ENCODE data around the gene CPPED1.

Gene CPPED1

DNA sequence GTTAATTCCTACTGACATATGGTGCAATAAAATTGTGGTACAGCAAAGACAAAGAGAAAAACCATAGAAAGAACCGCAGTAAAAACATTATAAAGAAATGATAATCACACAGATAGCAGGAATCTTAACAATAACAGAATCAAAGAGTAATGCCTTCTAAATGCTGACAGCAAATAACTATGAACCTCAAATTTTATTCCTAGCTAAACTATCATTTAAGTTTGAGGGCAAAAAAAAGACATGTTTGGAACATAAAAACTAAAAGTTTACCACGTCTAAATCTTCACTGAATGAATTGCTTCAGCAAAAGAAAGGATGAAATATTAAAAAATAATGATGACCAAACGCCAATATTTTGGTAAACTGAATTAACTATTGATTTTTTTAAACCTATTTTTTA lies 135.8 kb downstream of the CPPED1 start:
- H3K4me1 ChIP-seq (ENCODE audit: control insufficient read depth, insufficient read depth, low read length, poor library complexity, severe bottlenecking) = no peaks in the 10 kb centered on the region
- H3K27ac ChIP-seq (ENCODE audit: insufficient read depth, low read length, poor library complexity, severe bottlenecking) = no peak overlapping the region
- no peak overlapping the region for H3K4me3 ChIP-seq (ENCODE audit: insufficient read depth, low read depth, low read length, poor library complexity, severe bottlenecking)
- H3K36me3 ChIP-seq (ENCODE audit: control insufficient read depth, insufficient read depth, low read length) = peaks cover 5% of the 10 kb centered on the region
- no peaks in the 10 kb centered on the region for H3K27me3 ChIP-seq (replicated peaks; ENCODE audit: control insufficient read depth, insufficient read depth, low read length, poor library complexity, severe bottlenecking)
- DNase-seq = no peak
- peaks cover 4% of the 10 kb centered on the region for H3K9me3 ChIP-seq (ENCODE audit: control insufficient read depth, low read length)

DNA sequence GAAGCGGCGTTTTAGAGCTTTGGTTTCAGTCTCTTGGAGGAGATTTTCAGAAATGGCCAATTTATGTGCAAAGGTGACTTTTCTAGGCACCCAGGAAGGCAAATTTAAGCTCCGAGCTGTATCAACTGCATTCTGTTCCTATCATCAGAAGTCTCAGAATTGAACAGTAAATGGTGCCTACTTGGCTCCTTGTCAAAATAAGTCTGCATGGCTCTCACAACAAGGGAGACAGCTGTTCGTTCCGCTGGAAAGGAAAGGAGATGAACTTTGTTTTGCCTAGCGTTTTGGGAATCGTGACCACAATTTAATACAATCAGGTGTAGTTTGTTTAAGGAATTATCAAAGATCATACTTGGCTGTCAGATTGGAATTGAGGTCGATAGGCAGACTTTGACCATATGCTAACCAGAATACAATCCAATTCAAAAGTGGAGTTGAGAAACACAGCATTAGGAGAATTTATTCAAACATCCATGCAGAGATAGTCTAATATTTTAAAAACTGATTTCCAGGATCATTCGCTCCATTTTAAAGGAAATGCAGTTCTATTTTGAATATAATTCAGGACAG lies 139.4 kb downstream of the CPPED1 start:
- Histone ChIP-seq H3K4me1 (ENCODE audit: control insufficient read depth, insufficient read depth, low read length, poor library complexity, severe bottlenecking) (no peaks in the 10 kb centered on the region), H3K27ac (ENCODE audit: insufficient read depth, low read length, poor library complexity, severe bottlenecking) (no peak overlapping the region), H3K9me3 (ENCODE audit: control insufficient read depth, low read length) (peaks cover 4% of the 10 kb centered on the region), H3K4me3 (ENCODE audit: insufficient read depth, low read depth, low read length, poor library complexity, severe bottlenecking) (no peak overlapping the region), H3K36me3 (ENCODE audit: control insufficient read depth, insufficient read depth, low read length) (peaks cover 5% of the 10 kb centered on the region), H3K27me3 (replicated peaks; ENCODE audit: control insufficient read depth, insufficient read depth, low read length, poor library complexity, severe bottlenecking) (no peaks in the 10 kb centered on the region)
- no peak for DNase-seq

DNA sequence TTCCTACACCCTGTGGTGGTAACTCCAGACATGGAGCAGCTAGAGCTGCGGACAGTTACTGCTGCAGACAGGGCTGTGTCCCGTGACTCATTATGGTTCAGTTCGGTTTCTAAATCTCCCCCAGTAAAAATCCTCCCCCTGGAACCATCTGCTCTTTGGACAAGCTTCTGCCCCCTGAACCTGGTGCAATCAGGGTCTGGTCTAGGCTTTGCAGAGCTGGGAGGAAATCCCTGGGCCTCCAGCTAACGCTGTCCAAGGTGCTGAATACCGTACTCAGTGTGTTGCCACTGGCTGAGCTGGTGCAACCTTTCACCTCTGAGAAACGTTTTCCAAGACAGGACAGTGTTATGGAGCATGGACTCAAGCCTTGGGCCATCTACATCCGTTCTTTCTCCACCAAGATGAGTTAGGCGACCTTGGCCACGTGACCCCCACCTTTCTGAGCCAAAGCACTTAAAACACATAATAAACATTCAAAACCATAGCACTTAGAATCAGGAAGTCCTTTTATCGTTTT lies 142.0 kb downstream of the CPPED1 start:
- Histone ChIP-seq H3K4me3 (ENCODE audit: insufficient read depth, low read depth, low read length, poor library complexity, severe bottlenecking) (no peak overlapping the region), H3K27me3 (replicated peaks; ENCODE audit: control insufficient read depth, insufficient read depth, low read length, poor library complexity, severe bottlenecking) (no peaks in the 10 kb centered on the region), H3K36me3 (ENCODE audit: control insufficient read depth, insufficient read depth, low read length) (peaks cover 5% of the 10 kb centered on the region), H3K9me3 (ENCODE audit: control insufficient read depth, low read length) (no peaks in the 10 kb centered on the region), H3K27ac (ENCODE audit: insufficient read depth, low read length, poor library complexity, severe bottlenecking) (no peak overlapping the region), H3K4me1 (ENCODE audit: control insufficient read depth, insufficient read depth, low read length, poor library complexity, severe bottlenecking) (no peaks in the 10 kb centered on the region)
- DNase-seq = no peak

- no peaks in the 10 kb centered on the region for H3K27me3 ChIP-seq (replicated peaks; ENCODE audit: control insufficient read depth, insufficient read depth, low read length, poor library complexity, severe bottlenecking)
- no peaks in the 10 kb centered on the region for H3K4me1 ChIP-seq (ENCODE audit: control insufficient read depth, insufficient read depth, low read length, poor library complexity, severe bottlenecking)
- H3K36me3 ChIP-seq (ENCODE audit: control insufficient read depth, insufficient read depth, low read length) = peaks cover 5% of the 10 kb centered on the region
- no peak overlapping the region for H3K4me3 ChIP-seq (ENCODE audit: insufficient read depth, low read depth, low read length, poor library complexity, severe bottlenecking)
- DNase-seq = no peak
- no peak overlapping the region for H3K27ac ChIP-seq (ENCODE audit: insufficient read depth, low read length, poor library complexity, severe bottlenecking)
- H3K9me3 ChIP-seq (ENCODE audit: control insufficient read depth, low read length) = no peaks in the 10 kb centered on the region
Observed at GRCh38 chr16:12659871-12660270, 143.8 kb downstream of the CPPED1 start.

GRCh38 chr16:12658506-12658905 lies 145.2 kb downstream of the CPPED1 start:
- DNase-seq = no peak
- no peaks in the 10 kb centered on the region for H3K9me3 ChIP-seq (ENCODE audit: control insufficient read depth, low read length)
- H3K4me3 ChIP-seq (ENCODE audit: insufficient read depth, low read depth, low read length, poor library complexity, severe bottlenecking) = no peak overlapping the region
- H3K27me3 ChIP-seq (replicated peaks; ENCODE audit: control insufficient read depth, insufficient read depth, low read length, poor library complexity, severe bottlenecking) = no peaks in the 10 kb centered on the region
- H3K36me3 ChIP-seq (ENCODE audit: control insufficient read depth, insufficient read depth, low read length) = peaks cover under 1% of the 10 kb centered on the region
- no peak overlapping the region for H3K27ac ChIP-seq (ENCODE audit: insufficient read depth, low read length, poor library complexity, severe bottlenecking)
- no peaks in the 10 kb centered on the region for H3K4me1 ChIP-seq (ENCODE audit: control insufficient read depth, insufficient read depth, low read length, poor library complexity, severe bottlenecking)

- H3K4me3 ChIP-seq (ENCODE audit: insufficient read depth, low read depth, low read length, poor library complexity, severe bottlenecking) = no peak overlapping the region
- no peak for DNase-seq
Observed at GRCh38 chr16:12655537-12655936, 148.2 kb downstream of the CPPED1 start.

DNA sequence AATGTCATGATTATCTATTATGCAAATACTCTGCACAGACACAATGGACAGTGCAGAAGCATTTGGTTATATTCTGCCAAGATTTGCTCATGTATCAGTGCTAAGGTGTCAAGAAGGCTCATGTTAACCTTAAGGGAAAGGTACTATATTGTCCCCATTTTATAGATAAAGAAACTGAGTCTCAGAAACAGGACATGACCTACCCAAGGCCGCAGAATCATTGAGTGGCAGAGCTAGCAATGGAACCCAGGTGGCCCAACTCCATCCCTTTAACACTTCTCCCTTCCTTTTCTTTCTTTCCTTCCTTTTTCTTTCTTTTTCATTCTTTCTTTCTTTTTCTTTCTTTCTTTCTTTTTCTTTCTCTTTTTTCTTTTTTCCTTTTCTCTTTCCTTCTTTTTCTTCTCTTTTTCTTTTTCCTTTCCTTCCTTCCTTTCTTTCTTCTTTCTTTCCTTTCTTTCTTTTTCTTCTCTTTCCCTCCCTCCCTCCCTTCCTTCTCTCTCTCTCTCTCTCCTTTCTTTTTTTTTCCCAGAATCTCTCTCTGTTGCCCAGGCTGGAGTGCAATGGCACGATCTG lies 149.8 kb downstream of the CPPED1 start:
- Histone ChIP-seq H3K4me3 (ENCODE audit: insufficient read depth, low read depth, low read length, poor library complexity, severe bottlenecking) (no peak overlapping the region), H3K27me3 (replicated peaks; ENCODE audit: control insufficient read depth, insufficient read depth, low read length, poor library complexity, severe bottlenecking) (no peaks in the 10 kb centered on the region), H3K36me3 (ENCODE audit: control insufficient read depth, insufficient read depth, low read length) (no peaks in the 10 kb centered on the region), H3K27ac (ENCODE audit: insufficient read depth, low read length, poor library complexity, severe bottlenecking) (no peak overlapping the region), H3K4me1 (ENCODE audit: control insufficient read depth, insufficient read depth, low read length, poor library complexity, severe bottlenecking) (no peaks in the 10 kb centered on the region), H3K9me3 (ENCODE audit: control insufficient read depth, low read length) (no peaks in the 10 kb centered on the region)
- no peak for DNase-seq

More at GRCh38 chr16:12655537-12655936, 148.2 kb downstream of the CPPED1 start:
- no peaks in the 10 kb centered on the region for H3K27me3 ChIP-seq (replicated peaks; ENCODE audit: control insufficient read depth, insufficient read depth, low read length, poor library complexity, severe bottlenecking)
- H3K4me1 ChIP-seq (ENCODE audit: control insufficient read depth, insufficient read depth, low read length, poor library complexity, severe bottlenecking) = no peaks in the 10 kb centered on the region
- H3K36me3 ChIP-seq (ENCODE audit: control insufficient read depth, insufficient read depth, low read length) = no peaks in the 10 kb centered on the region
- no peak overlapping the region for H3K27ac ChIP-seq (ENCODE audit: insufficient read depth, low read length, poor library complexity, severe bottlenecking)
- no peaks in the 10 kb centered on the region for H3K9me3 ChIP-seq (ENCODE audit: control insufficient read depth, low read length)

- Histone ChIP-seq H3K4me3 (ENCODE audit: insufficient read depth, low read depth, low read length, poor library complexity, severe bottlenecking) (no peak overlapping the region), H3K9me3 (ENCODE audit: control insufficient read depth, low read length) (no peaks in the 10 kb centered on the region), H3K27ac (ENCODE audit: insufficient read depth, low read length, poor library complexity, severe bottlenecking) (no peak overlapping the region), H3K4me1 (ENCODE audit: control insufficient read depth, insufficient read depth, low read length, poor library complexity, severe bottlenecking) (no peaks in the 10 kb centered on the region), H3K27me3 (replicated peaks; ENCODE audit: control insufficient read depth, insufficient read depth, low read length, poor library complexity, severe bottlenecking) (no peaks in the 10 kb centered on the region), H3K36me3 (ENCODE audit: control insufficient read depth, insufficient read depth, low read length) (no peaks in the 10 kb centered on the region)
- DNase-seq = no peak
Observed at GRCh38 chr16:12652924-12653323, 150.8 kb downstream of the CPPED1 start.

GRCh38 chr16:12651765-12652512 lies 151.7 kb downstream of the CPPED1 start:
- no peaks in the 10 kb centered on the region for H3K27me3 ChIP-seq (replicated peaks; ENCODE audit: control insufficient read depth, insufficient read depth, low read length, poor library complexity, severe bottlenecking)
- H3K4me3 ChIP-seq (ENCODE audit: insufficient read depth, low read depth, low read length, poor library complexity, severe bottlenecking) = no peak overlapping the region
- DNase-seq = no peak
- no peak overlapping the region for H3K27ac ChIP-seq (ENCODE audit: insufficient read depth, low read length, poor library complexity, severe bottlenecking)
- no peaks in the 10 kb centered on the region for H3K4me1 ChIP-seq (ENCODE audit: control insufficient read depth, insufficient read depth, low read length, poor library complexity, severe bottlenecking)
- no peaks in the 10 kb centered on the region for H3K36me3 ChIP-seq (ENCODE audit: control insufficient read depth, insufficient read depth, low read length)
- no peaks in the 10 kb centered on the region for H3K9me3 ChIP-seq (ENCODE audit: control insufficient read depth, low read length)

DNA sequence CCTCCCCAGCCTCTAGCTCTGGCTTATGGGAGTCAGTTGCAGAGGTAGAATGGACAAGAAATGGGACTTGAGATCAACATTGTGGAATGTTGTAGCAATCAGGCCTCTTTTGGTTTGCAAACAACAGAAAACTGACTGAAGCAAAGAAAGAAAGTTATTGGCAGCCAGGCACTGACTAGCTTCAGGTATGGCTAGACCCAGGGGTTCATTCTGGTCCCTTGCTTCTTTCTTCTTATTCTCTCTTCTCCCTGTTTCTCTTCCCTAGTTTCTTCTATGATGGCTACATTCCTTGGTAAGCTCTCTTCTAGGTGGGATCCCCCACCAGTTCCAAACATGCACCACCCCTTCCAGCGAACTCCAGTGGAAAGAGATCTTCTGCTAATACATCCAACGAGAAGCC lies 154.3 kb downstream of the CPPED1 start:
- H3K4me1 ChIP-seq (ENCODE audit: control insufficient read depth, insufficient read depth, low read length, poor library complexity, severe bottlenecking) = no peaks in the 10 kb centered on the region
- H3K27ac ChIP-seq (ENCODE audit: insufficient read depth, low read length, poor library complexity, severe bottlenecking) = no peak overlapping the region
- H3K27me3 ChIP-seq (replicated peaks; ENCODE audit: control insufficient read depth, insufficient read depth, low read length, poor library complexity, severe bottlenecking) = no peaks in the 10 kb centered on the region
- H3K4me3 ChIP-seq (ENCODE audit: insufficient read depth, low read depth, low read length, poor library complexity, severe bottlenecking) = no peak overlapping the region
- no peak for DNase-seq
- H3K36me3 ChIP-seq (ENCODE audit: control insufficient read depth, insufficient read depth, low read length) = no peaks in the 10 kb centered on the region
- H3K9me3 ChIP-seq (ENCODE audit: control insufficient read depth, low read length) = no peaks in the 10 kb centered on the region

All from effector memory CD4-positive, alpha-beta T cell (primary cell).